Measurements from ENCODE around the gene BTBD9. TPM values are rescaled to one million over a fixed set of nuclear protein-coding genes. Genes with fewer than 3 reads are reported as not detected.
A peak's percentile ranks its signal among the peaks of the same experiment; 100 is the strongest.

Gene BTBD9
- total RNA-seq, 1 donor from 2014 or later: 18.1 TPM

- Mint-ChIP-seq H3K4me1 (ENCODE audit: unreplicated experiment) (peaks cover 24% of the 10 kb centered on the region), H3K4me3 (ENCODE audit: unreplicated experiment) (no peak overlapping the region), H3K27me3 (ENCODE audit: unreplicated experiment) (no peaks in the 10 kb centered on the region), H3K9me3 (ENCODE audit: unreplicated experiment) (no peaks in the 10 kb centered on the region), H3K36me3 (ENCODE audit: unreplicated experiment) (peaks cover 13% of the 10 kb centered on the region), H3K27ac (ENCODE audit: unreplicated experiment) (no peak overlapping the region)
- TF ChIP-seq CTCF (IDR thresholded peaks at IDR 0.05): no peak
- DNase-seq (ENCODE audit: extremely low spot score, unreplicated experiment): peak; percentile 59
These were observed 493.6 kb downstream of the BTBD9 start for GRCh38 chr6:38146021-38146733.

GRCh38 chr6:38144365-38144945 is 495.3 kb downstream of the BTBD9 start:
- Mint-ChIP-seq H3K4me1 (ENCODE audit: unreplicated experiment) (peaks cover 25% of the 10 kb centered on the region), H3K27me3 (ENCODE audit: unreplicated experiment) (no peaks in the 10 kb centered on the region), H3K9me3 (ENCODE audit: unreplicated experiment) (peaks cover 5% of the 10 kb centered on the region), H3K27ac (ENCODE audit: unreplicated experiment) (no peak overlapping the region), H3K36me3 (ENCODE audit: unreplicated experiment) (peaks cover 20% of the 10 kb centered on the region), H3K4me3 (ENCODE audit: unreplicated experiment) (no peak overlapping the region)
- peak; percentile 53 for DNase-seq (ENCODE audit: extremely low spot score, unreplicated experiment)
- TF ChIP-seq CTCF (IDR thresholded peaks at IDR 0.05): peak; percentile 15

GRCh38 chr6:38143191-38144150 is 496.3 kb downstream of the BTBD9 start:
- Mint-ChIP-seq H3K4me3 (ENCODE audit: unreplicated experiment) (no peak overlapping the region), H3K27ac (ENCODE audit: unreplicated experiment) (peak overlapping the region; percentile 15), H3K4me1 (ENCODE audit: unreplicated experiment) (peaks cover 25% of the 10 kb centered on the region), H3K36me3 (ENCODE audit: unreplicated experiment) (peaks cover 26% of the 10 kb centered on the region), H3K27me3 (ENCODE audit: unreplicated experiment) (no peaks in the 10 kb centered on the region), H3K9me3 (ENCODE audit: unreplicated experiment) (peaks cover 5% of the 10 kb centered on the region)
- DNase-seq (ENCODE audit: extremely low spot score, unreplicated experiment): peak; percentile 25
- no peak for TF ChIP-seq CTCF (IDR thresholded peaks at IDR 0.05)

- Mint-ChIP-seq H3K27ac (ENCODE audit: unreplicated experiment) (peak overlapping the region; percentile 25), H3K36me3 (ENCODE audit: unreplicated experiment) (peaks cover 27% of the 10 kb centered on the region), H3K9me3 (ENCODE audit: unreplicated experiment) (peaks cover 5% of the 10 kb centered on the region), H3K4me1 (ENCODE audit: unreplicated experiment) (peaks cover 25% of the 10 kb centered on the region), H3K4me3 (ENCODE audit: unreplicated experiment) (no peak overlapping the region), H3K27me3 (ENCODE audit: unreplicated experiment) (no peaks in the 10 kb centered on the region)
- no peak for TF ChIP-seq CTCF (IDR thresholded peaks at IDR 0.05)
- peak; percentile 42 for DNase-seq (ENCODE audit: extremely low spot score, unreplicated experiment)
These were observed 497.4 kb downstream of the BTBD9 start for GRCh38 chr6:38142178-38142902.

All from osteocyte (in vitro differentiated cells).